SK-N-SH treated with all-trans-retinoic acid at 6 μM for 48 hours (cell line): ENCODE results near the gene SNED1.

Experiments
- ATAC-seq: fragments of 200-7000 bp; cut with Tn5 transposase; 3 replicates; pipeline ENCODE4 v1.9.1; 2020; ENCODE audit warnings: mild to moderate bottlenecking, moderate library complexity
- ARNTL ChIP-seq: fragments of 450-650 bp; formaldehyde crosslinking; IDR thresholded peaks from 2 replicates; pipeline ENCODE4 v1.5.0; 2020; ENCODE audit warnings: low read depth, mild to moderate bottlenecking, moderate library complexity, borderline replicate concordance
- BACH2 ChIP-seq: fragments of 250-450 bp; sonication (Bioruptor Pico); IDR thresholded peaks from 2 replicates; pipeline ENCODE4 v1.9.0; 2021; ENCODE audit warnings: mild to moderate bottlenecking, borderline replicate concordance
- CREB5 ChIP-seq: fragments of 250-450 bp; sonication (Bioruptor Pico); IDR thresholded peaks from 2 replicates; pipeline ENCODE4 v1.5.1; 2020; ENCODE audit warnings: low read depth, mild to moderate bottlenecking, moderate library complexity
- CSDC2 ChIP-seq: fragments of 250-450 bp; sonication (Bioruptor Pico); IDR thresholded peaks from 2 replicates; pipeline ENCODE4 v1.5.0; 2020; ENCODE audit warnings: mild to moderate bottlenecking, moderate library complexity
- ESRRG ChIP-seq: fragments of 250-450 bp; sonication (Bioruptor Pico); IDR thresholded peaks from 2 replicates; pipeline ENCODE4 v1.6.1; 2021; ENCODE audit warnings: mild to moderate bottlenecking
- GLIS3 ChIP-seq: fragments of 250-450 bp; sonication (Bioruptor Pico); IDR thresholded peaks from 2 replicates; pipeline ENCODE4 v1.5.0; 2020; ENCODE audit warnings: mild to moderate bottlenecking, moderate library complexity
- OSR1 ChIP-seq: fragments of 250-450 bp; sonication (Bioruptor Pico); IDR thresholded peaks from 2 replicates; pipeline ENCODE4 v1.8.0; 2022; ENCODE audit warnings: moderate library complexity, mild to moderate bottlenecking, inconsistent platforms
- PPARA ChIP-seq: fragments of 250-450 bp; sonication (Bioruptor Pico); IDR thresholded peaks from 2 replicates; pipeline ENCODE4 v1.5.0; 2020; ENCODE audit warnings: mild to moderate bottlenecking, borderline replicate concordance
- SNAI2 ChIP-seq: fragments of 250-450 bp; sonication (Bioruptor Pico); IDR thresholded peaks from 2 replicates; pipeline ENCODE4 v1.5.0; 2020; ENCODE audit warnings: mild to moderate bottlenecking, moderate library complexity
- TCF4 ChIP-seq: fragments of 250-450 bp; sonication (Bioruptor Pico); IDR thresholded peaks from 2 replicates; pipeline ENCODE4 v1.8.0; 2021; ENCODE audit warnings: mild to moderate bottlenecking, moderate library complexity, borderline replicate concordance
- TOX ChIP-seq: fragments of 250-450 bp; sonication (Bioruptor Pico); IDR thresholded peaks from 2 replicates; pipeline ENCODE4 v1.8.0; 2021; ENCODE audit warnings: mild to moderate bottlenecking, moderate library complexity, borderline replicate concordance
- TSHZ2 ChIP-seq: fragments of 250-450 bp; sonication (Bioruptor Pico); IDR thresholded peaks from 2 replicates; pipeline ENCODE4 v1.5.0; 2020; ENCODE audit warnings: mild to moderate bottlenecking, moderate library complexity
- ZC3H10 ChIP-seq: fragments of 250-450 bp; sonication (Bioruptor Pico); IDR thresholded peaks from 2 replicates; pipeline ENCODE4 v1.5.1; 2021; ENCODE audit warnings: mild to moderate bottlenecking, moderate library complexity
- ZFP3 ChIP-seq: fragments of 250-450 bp; sonication (Bioruptor Pico); IDR thresholded peaks from 2 replicates; pipeline ENCODE4 v1.5.0; 2020; ENCODE audit warnings: mild to moderate bottlenecking, moderate library complexity
- ZNF565 ChIP-seq: fragments of 450-650 bp; formaldehyde crosslinking; conservative IDR thresholded peaks from 2 replicates; pipeline ENCODE4 v1.5.0; 2020; ENCODE audit warnings: low read depth, mild to moderate bottlenecking, moderate library complexity
- ZNF70 ChIP-seq: fragments of 450-650 bp; formaldehyde crosslinking; IDR thresholded peaks from 2 replicates; pipeline ENCODE4 v1.5.0; 2020; ENCODE audit warnings: mild to moderate bottlenecking, moderate library complexity
- TF ChIP-seq, protein P1 (sequence below): fragments of 250-450 bp; sonication (Bioruptor Pico); IDR thresholded peaks from 2 replicates; pipeline ENCODE4 v1.8.0; 2021; ENCODE audit warnings: low read depth, mild to moderate bottlenecking, moderate library complexity, borderline replicate concordance
- TF ChIP-seq, protein P2 (sequence below): fragments of 250-450 bp; sonication (Bioruptor Pico); IDR thresholded peaks from 2 replicates; pipeline ENCODE4 v1.8.0; 2020; ENCODE audit warnings: mild to moderate bottlenecking, moderate library complexity, borderline replicate concordance

Gene SNED1

DNA sequence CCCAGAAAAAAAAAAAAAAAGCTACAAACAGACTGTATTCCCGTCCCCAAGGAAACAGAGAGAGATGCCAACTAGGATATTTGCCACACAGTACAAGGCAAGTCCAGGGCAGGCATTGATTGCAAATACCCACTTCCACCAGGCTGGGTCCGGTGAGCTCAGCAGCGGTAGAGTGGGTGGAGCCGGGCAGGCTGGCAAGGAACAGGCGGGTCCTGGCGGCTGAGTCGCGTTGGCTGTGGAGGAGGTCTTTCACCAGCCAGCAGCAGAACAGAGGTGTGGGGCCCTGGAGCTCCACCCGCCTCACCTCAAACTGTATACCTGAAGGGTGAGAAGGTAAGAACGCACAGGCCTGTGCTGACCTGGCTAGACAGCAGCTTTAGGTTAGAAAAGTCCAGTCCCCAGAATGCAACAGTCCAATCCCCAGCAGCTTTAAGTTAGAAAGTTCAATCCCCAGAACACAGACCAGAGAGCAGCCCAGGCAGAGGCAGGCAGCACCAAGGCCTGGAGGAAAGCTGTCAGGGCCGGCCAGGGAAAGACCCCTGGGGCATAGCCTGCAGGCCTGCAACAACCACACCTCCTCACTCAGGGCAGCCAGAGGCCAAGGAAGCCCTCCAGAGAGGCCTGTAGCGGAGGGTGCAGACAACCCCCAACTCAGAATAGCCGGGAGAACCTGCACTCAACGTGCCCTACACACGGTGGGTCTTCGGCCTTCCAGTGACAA lies 125.6 kb downstream of the SNED1 start:
- ATAC-seq: no peak
- no peak for TF ChIP-seq TSHZ2
- TF ChIP-seq BACH2 (CRISPR knock-in tag): no peak
- TF ChIP-seq ZC3H10: no peak
- TF ChIP-seq TCF4 (CRISPR knock-in tag): no peak
- no peak for TF ChIP-seq TOX
- TF ChIP-seq, protein P1, sequence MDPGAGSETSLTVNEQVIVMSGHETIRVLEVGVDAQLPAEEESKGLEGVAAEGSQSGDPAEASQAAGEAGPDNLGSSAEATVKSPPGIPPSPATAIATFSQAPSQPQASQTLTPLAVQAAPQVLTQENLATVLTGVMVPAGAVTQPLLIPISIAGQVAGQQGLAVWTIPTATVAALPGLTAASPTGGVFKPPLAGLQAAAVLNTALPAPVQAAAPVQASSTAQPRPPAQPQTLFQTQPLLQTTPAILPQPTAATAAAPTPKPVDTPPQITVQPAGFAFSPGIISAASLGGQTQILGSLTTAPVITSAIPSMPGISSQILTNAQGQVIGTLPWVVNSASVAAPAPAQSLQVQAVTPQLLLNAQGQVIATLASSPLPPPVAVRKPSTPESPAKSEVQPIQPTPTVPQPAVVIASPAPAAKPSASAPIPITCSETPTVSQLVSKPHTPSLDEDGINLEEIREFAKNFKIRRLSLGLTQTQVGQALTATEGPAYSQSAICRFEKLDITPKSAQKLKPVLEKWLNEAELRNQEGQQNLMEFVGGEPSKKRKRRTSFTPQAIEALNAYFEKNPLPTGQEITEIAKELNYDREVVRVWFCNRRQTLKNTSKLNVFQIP: no peak
- TF ChIP-seq CREB5: no peak
- no peak for TF ChIP-seq GLIS3 (CRISPR knock-in tag)

DNA sequence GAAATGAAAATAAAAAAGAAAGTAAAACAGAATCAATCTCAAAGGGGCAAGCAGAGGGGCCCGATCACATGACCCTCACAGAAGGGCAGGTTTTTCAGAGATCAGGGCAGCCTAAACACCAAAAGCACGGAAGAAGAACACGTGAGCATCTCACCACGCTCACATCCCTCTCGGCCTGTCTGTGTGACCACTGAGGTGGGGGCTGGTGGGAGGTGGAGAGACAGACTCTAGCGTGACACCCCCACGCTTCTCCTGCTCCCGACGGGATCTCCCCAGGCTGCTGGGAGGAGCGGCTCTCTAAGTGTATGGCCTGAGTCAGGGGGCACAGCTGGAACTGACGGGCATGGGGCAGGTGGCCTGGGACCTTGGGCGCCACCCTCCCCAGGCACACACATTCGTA lies 127.2 kb downstream of the SNED1 start:
- TF ChIP-seq CSDC2 (CRISPR knock-in tag) (no peak), ARNTL (CRISPR knock-in tag) (no peak), TSHZ2 (no peak), OSR1 (CRISPR knock-in tag) (no peak), CREB5 (no peak), ZFP3 (CRISPR knock-in tag) (no peak), TOX (no peak), ZNF70 (CRISPR knock-in tag) (no peak), BACH2 (CRISPR knock-in tag) (no peak), ESRRG (CRISPR knock-in tag) (no peak), TCF4 (CRISPR knock-in tag) (no peak), ZC3H10 (no peak), ZNF565 (no peak)
- TF ChIP-seq, protein P2, sequence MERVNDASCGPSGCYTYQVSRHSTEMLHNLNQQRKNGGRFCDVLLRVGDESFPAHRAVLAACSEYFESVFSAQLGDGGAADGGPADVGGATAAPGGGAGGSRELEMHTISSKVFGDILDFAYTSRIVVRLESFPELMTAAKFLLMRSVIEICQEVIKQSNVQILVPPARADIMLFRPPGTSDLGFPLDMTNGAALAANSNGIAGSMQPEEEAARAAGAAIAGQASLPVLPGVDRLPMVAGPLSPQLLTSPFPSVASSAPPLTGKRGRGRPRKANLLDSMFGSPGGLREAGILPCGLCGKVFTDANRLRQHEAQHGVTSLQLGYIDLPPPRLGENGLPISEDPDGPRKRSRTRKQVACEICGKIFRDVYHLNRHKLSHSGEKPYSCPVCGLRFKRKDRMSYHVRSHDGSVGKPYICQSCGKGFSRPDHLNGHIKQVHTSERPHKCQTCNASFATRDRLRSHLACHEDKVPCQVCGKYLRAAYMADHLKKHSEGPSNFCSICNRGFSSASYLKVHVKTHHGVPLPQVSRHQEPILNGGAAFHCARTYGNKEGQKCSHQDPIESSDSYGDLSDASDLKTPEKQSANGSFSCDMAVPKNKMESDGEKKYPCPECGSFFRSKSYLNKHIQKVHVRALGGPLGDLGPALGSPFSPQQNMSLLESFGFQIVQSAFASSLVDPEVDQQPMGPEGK (CRISPR knock-in tag): no peak
- no peak for ATAC-seq

- no peak for ATAC-seq
- TF ChIP-seq ZFP3 (CRISPR knock-in tag): no peak
- no peak for TF ChIP-seq CREB5
- no peak for TF ChIP-seq PPARA (CRISPR knock-in tag)
- no peak for TF ChIP-seq TCF4 (CRISPR knock-in tag)
- TF ChIP-seq TSHZ2: no peak
- no peak for TF ChIP-seq SNAI2 (CRISPR knock-in tag)
- TF ChIP-seq OSR1 (CRISPR knock-in tag): no peak
- no peak for TF ChIP-seq ZNF70 (CRISPR knock-in tag)
- no peak for TF ChIP-seq CSDC2 (CRISPR knock-in tag)
Measured at GRCh38 chr2:241126201-241126611, 127.8 kb downstream of the SNED1 start.
